H1 (cell line): ENCODE measurements around the gene CFAP206.

Experiments used
- CHD2 ChIP-seq: IDR thresholded peaks from 2 replicates; pipeline ENCODE4 v1.6.1; 2012; ENCODE audit warnings: low read length, improper control_type of control experiment
- GABPA ChIP-seq: IDR thresholded peaks from 2 replicates; pipeline ENCODE4 v1.6.1; 2011; ENCODE audit warnings: mild to moderate bottlenecking, low read length, moderate library complexity, borderline replicate concordance; ENCODE audit not compliant: insufficient read depth
- HDAC2 ChIP-seq, 2 experiments: fragments of 300-600 bp in 1 of 2; sonication (generic) in 1 of 2; IDR thresholded peaks; 2 replicates each; pipeline ENCODE4 v1.6.1; 2011 to 2012; ENCODE audit warnings: low read depth in 2 of 2, low read length in 2 of 2, mild to moderate bottlenecking in 2 of 2, moderate library complexity in 2 of 2, borderline replicate concordance in 1 of 2, inconsistent platforms in 1 of 2
- JUN ChIP-seq: IDR thresholded peaks from 2 replicates; pipeline ENCODE4 v1.6.1; 2011; ENCODE audit warnings: low read depth, mild to moderate bottlenecking, improper control_type of control experiment, low read length
- MAX ChIP-seq: IDR thresholded peaks from 2 replicates; pipeline ENCODE4 v1.6.1; 2012; ENCODE audit warnings: inconsistent platforms
- POLR2A ChIP-seq, 2 experiments: IDR thresholded peaks; 1 replicate in 1 of 2; 2 replicates in 1 of 2; pipeline ENCODE4 v1.6.1; 2011; ENCODE audit warnings: low read depth in 2 of 2, low read length in 2 of 2, mild to moderate bottlenecking in 2 of 2; ENCODE audit errors: control extremely low read depth in 1 of 2
- RAD21 ChIP-seq, 2 experiments: IDR thresholded peaks in 1 of 2; conservative IDR thresholded peaks in 1 of 2; 2 replicates each; pipeline ENCODE4 v1.6.1; 2011; ENCODE audit warnings: low read depth in 2 of 2, low read length in 2 of 2, improper control_type of control experiment in 1 of 2, inconsistent platforms in 1 of 2, mild to moderate bottlenecking in 1 of 2, moderate library complexity in 1 of 2
- RFX5 ChIP-seq: IDR thresholded peaks from 2 replicates; pipeline ENCODE4 v1.6.1; 2011; ENCODE audit warnings: low read depth, low read length, improper control_type of control experiment, borderline replicate concordance
- TF ChIP-seq, protein P1 (sequence below): IDR thresholded peaks from 2 replicates; pipeline ENCODE4 v1.6.1; 2011; ENCODE audit warnings: low read length, improper control_type of control experiment
- TF ChIP-seq, protein P2 (sequence below), 3 experiments: IDR thresholded peaks; 1 replicate in 2 of 3; 2 replicates in 1 of 3; pipeline versions ENCODE4 v1.5.1 to v1.6.1; 2011; ENCODE audit warnings: low read length in 3 of 3, mild to moderate bottlenecking in 3 of 3, inconsistent platforms in 2 of 3, low read depth in 1 of 3, moderate library complexity in 1 of 3; ENCODE audit not compliant: insufficient read depth in 1 of 3; ENCODE audit errors: control extremely low read depth in 1 of 3

- TF ChIP-seq POLR2A (IDR thresholded peaks at IDR 0.05; ENCODE audit: control extremely low read depth in 1 of 2, low read depth in 2 of 2, low read length in 2 of 2) (no peak), RFX5 (no peak), MAX (no peak), CHD2 (no peak), GABPA (no peak), HDAC2 (IDR thresholded peaks at IDR 0.05; ENCODE audit: borderline replicate concordance in 1 of 2, low read depth in 2 of 2, low read length in 2 of 2) (no peak), RAD21 (IDR thresholded peaks at IDR 0.05 in 1 of 2, conservative IDR thresholded peaks at IDR 0.05 in 1 of 2; ENCODE audit: low read depth in 2 of 2, low read length in 2 of 2) (no peak), JUN (no peak)
- TF ChIP-seq, protein P1, sequence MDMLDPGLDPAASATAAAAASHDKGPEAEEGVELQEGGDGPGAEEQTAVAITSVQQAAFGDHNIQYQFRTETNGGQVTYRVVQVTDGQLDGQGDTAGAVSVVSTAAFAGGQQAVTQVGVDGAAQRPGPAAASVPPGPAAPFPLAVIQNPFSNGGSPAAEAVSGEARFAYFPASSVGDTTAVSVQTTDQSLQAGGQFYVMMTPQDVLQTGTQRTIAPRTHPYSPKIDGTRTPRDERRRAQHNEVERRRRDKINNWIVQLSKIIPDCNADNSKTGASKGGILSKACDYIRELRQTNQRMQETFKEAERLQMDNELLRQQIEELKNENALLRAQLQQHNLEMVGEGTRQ, result no peak
- TF ChIP-seq, protein P2, sequence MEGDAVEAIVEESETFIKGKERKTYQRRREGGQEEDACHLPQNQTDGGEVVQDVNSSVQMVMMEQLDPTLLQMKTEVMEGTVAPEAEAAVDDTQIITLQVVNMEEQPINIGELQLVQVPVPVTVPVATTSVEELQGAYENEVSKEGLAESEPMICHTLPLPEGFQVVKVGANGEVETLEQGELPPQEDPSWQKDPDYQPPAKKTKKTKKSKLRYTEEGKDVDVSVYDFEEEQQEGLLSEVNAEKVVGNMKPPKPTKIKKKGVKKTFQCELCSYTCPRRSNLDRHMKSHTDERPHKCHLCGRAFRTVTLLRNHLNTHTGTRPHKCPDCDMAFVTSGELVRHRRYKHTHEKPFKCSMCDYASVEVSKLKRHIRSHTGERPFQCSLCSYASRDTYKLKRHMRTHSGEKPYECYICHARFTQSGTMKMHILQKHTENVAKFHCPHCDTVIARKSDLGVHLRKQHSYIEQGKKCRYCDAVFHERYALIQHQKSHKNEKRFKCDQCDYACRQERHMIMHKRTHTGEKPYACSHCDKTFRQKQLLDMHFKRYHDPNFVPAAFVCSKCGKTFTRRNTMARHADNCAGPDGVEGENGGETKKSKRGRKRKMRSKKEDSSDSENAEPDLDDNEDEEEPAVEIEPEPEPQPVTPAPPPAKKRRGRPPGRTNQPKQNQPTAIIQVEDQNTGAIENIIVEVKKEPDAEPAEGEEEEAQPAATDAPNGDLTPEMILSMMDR (IDR thresholded peaks at IDR 0.05; ENCODE audit: control extremely low read depth in 1 of 3, insufficient read depth in 1 of 3, low read depth in 1 of 3, low read length in 3 of 3), result no peak
Measured at GRCh38 chr6:87382861-87383260, 24.9 kb upstream of the CFAP206 start.
